Measurements from ENCODE around the gene NOS3. TPM values are rescaled to one million over a fixed set of nuclear protein-coding genes. Genes with fewer than 3 reads are reported as not detected.
A peak's percentile ranks its signal among the peaks of the same experiment; 100 is the strongest.

Gene NOS3
- total and polyA plus RNA-seq, 2 experiments from 2014 or later = 2.6 to 6.1 TPM

GRCh38 chr7:151014950-151015349, 24.1 kb downstream of the NOS3 start:
- peaks cover 4% of the 10 kb centered on the region; the same call in 2 of the 3 replicates for H3K9me3 Mint-ChIP-seq

More at GRCh38 chr7:151014950-151015349, 24.1 kb downstream of the NOS3 start:
- Mint-ChIP-seq H3K27ac (no peak overlapping the region), H3K36me3 (ENCODE audit: low read depth) (peaks cover 8% of the 10 kb centered on the region), H3K27me3 (ENCODE audit: insufficient read depth, low read depth, poor library complexity) (peaks cover 57% of the 10 kb centered on the region), H3K4me3 (peak overlapping the region; percentile 24; the same call in 2 of the 3 replicates), H3K4me1 (peaks cover 40% of the 10 kb centered on the region)
- H4K20me1 ChIP-seq (replicated peaks; ENCODE audit: insufficient read depth) = no peaks in the 10 kb centered on the region
- no peak overlapping the region for H3K4me2 ChIP-seq
- no peak overlapping the region for H3K4me3 ChIP-seq
- no peaks in the 10 kb centered on the region for H3K9me2 ChIP-seq (ENCODE audit: insufficient read depth)
- DNase-seq (ENCODE audit: low spot score) (no peak), ATAC-seq (no peak)
- H3K79me2 ChIP-seq (replicated peaks; ENCODE audit: insufficient read depth) = no peaks in the 10 kb centered on the region
- peaks cover 49% of the 10 kb centered on the region for H3K27me3 ChIP-seq (ENCODE audit: insufficient read depth)
- no peak for TF ChIP-seq ZNF462 (CRISPR knock-in tag; IDR thresholded peaks at IDR 0.05)
- no peak for TF ChIP-seq EZH2 (IDR thresholded peaks at IDR 0.05; ENCODE audit: low read depth, unreplicated experiment)
- TF ChIP-seq CTCF (conservative IDR thresholded peaks at IDR 0.05; ENCODE audit: low read depth in 2 of 2) = no peak
- no peak for TF ChIP-seq NANOG (IDR thresholded peaks at IDR 0.05; ENCODE audit: borderline replicate concordance)
- TF ChIP-seq EZH2phosphoT487 (IDR thresholded peaks at IDR 0.05; ENCODE audit: unreplicated experiment) = no peak
- no peak for TF ChIP-seq REST (IDR thresholded peaks at IDR 0.05; ENCODE audit: unreplicated experiment)
- no peak for TF ChIP-seq STAT1 (IDR thresholded peaks at IDR 0.05; ENCODE audit: unreplicated experiment)
- no peak for TF ChIP-seq JUNB (IDR thresholded peaks at IDR 0.05; ENCODE audit: unreplicated experiment)
- no peak for TF ChIP-seq ETS1 (IDR thresholded peaks at IDR 0.05)
- no peak for TF ChIP-seq POLR2AphosphoS5 (IDR thresholded peaks at IDR 0.05; ENCODE audit: low read depth)
- TF ChIP-seq ZNF331 (CRISPR knock-in tag; IDR thresholded peaks at IDR 0.05; ENCODE audit: low read depth) = no peak
- TF ChIP-seq ZNF114 (CRISPR knock-in tag; IDR thresholded peaks at IDR 0.05) = no peak
- no peak for TF ChIP-seq CREB1 (CRISPR knock-in tag; IDR thresholded peaks at IDR 0.05; ENCODE audit: low read depth)
- H3K36me3 ChIP-seq (ENCODE audit: insufficient read depth) = no peaks in the 10 kb centered on the region; the same call in 1 of the 2 replicates
- no peak overlapping the region for H2AFZ ChIP-seq
- peaks cover 22% of the 10 kb centered on the region for H3K4me1 ChIP-seq (ENCODE audit: insufficient read depth)
- peaks cover 9% of the 10 kb centered on the region; the same call in 1 of the 2 replicates for H3F3A ChIP-seq (replicated peaks; ENCODE audit: low read depth)
- no peak overlapping the region for H3K27ac ChIP-seq (ENCODE audit: low read depth)

Measured in GM23338 (cell line).